GM21717 (cell line): ENCODE results near the gene SLC6A9.

Experiments
- ATAC-seq: cut with Tn5 transposase; IDR thresholded peaks from one replicate; pipeline ENCODE4 v1.9.1; 2021; ENCODE audit warnings: mild to moderate bottlenecking, moderate library complexity; ENCODE audit not compliant: unreplicated experiment

Gene SLC6A9

GRCh38 chr1:43973981-43974442 is 57.2 kb downstream of the SLC6A9 start:
- no peak for ATAC-seq

- no peak for ATAC-seq
Measured at GRCh38 chr1:43971336-43971980, 59.8 kb downstream of the SLC6A9 start.

- no peak for ATAC-seq
Measured at GRCh38 chr1:43970911-43971310, 60.4 kb downstream of the SLC6A9 start.

GRCh38 chr1:43970502-43970901 is 60.8 kb downstream of the SLC6A9 start:
- ATAC-seq = no peak

GRCh38 chr1:43969746-43970466 is 61.4 kb downstream of the SLC6A9 start, which contains the start of gene DPH2:
TSS of gene DPH2 (plus strand) at chr1:43970010. CDS start at chr1:43970176, 166 bp downstream.
- peak; percentile 62 for ATAC-seq

GRCh38 chr1:43969416-43969745 is 61.9 kb downstream of the SLC6A9 start:
- no peak for ATAC-seq

GRCh38 chr1:43968348-43968948 is 62.8 kb downstream of the SLC6A9 start:
- no peak for ATAC-seq

- ATAC-seq = no peak
Measured at GRCh38 chr1:43965316-43965715, 65.9 kb downstream of the SLC6A9 start.

GRCh38 chr1:43963890-43964289 is 67.4 kb downstream of the SLC6A9 start:
- no peak for ATAC-seq

- no peak for ATAC-seq
Measured at GRCh38 chr1:43963006-43963405, 68.3 kb downstream of the SLC6A9 start.

GRCh38 chr1:43962324-43962723 is 68.9 kb downstream of the SLC6A9 start:
- ATAC-seq = no peak

GRCh38 chr1:43961692-43962091 is 69.6 kb downstream of the SLC6A9 start:
- ATAC-seq = no peak

GRCh38 chr1:43960798-43961197 is 70.5 kb downstream of the SLC6A9 start:
- ATAC-seq = no peak

GRCh38 chr1:43958351-43959255 is 72.7 kb downstream of the SLC6A9 start:
- ATAC-seq = no peak

- ATAC-seq = no peak
Measured at GRCh38 chr1:43957407-43958040, 73.7 kb downstream of the SLC6A9 start.

GRCh38 chr1:43956234-43956633 is 75.0 kb downstream of the SLC6A9 start:
- ATAC-seq = no peak

GRCh38 chr1:43954036-43954435 is 77.2 kb downstream of the SLC6A9 start:
- ATAC-seq = no peak

- ATAC-seq = no peak
Measured at GRCh38 chr1:43953361-43953760, 77.9 kb downstream of the SLC6A9 start.

GRCh38 chr1:43952731-43953346 is 78.4 kb downstream of the SLC6A9 start:
- no peak for ATAC-seq
